KMS-11 (cell line): Measurements from ENCODE around the gene COL6A2.

Experiments
- H2AFZ ChIP-seq: fragments of 200-600 bp; sonication (generic); 2 replicates; pipeline ENCODE4 v1.6.1; 2016; ENCODE audit warnings: antibody characterized with exemption, mixed run types, low read depth
- H3K27ac ChIP-seq: fragments of 200-600 bp; sonication (generic); 2 replicates; pipeline ENCODE4 v1.6.1; 2016; ENCODE audit warnings: mild to moderate bottlenecking, mixed run types
- H3K27me3 ChIP-seq: fragments of 200-600 bp; sonication (generic); 2 replicates; pipeline ENCODE4 v1.6.1; 2017; ENCODE audit warnings: mild to moderate bottlenecking, low read depth, mixed run types, moderate library complexity; ENCODE audit not compliant: insufficient read depth
- H3K36me3 ChIP-seq: fragments of 200-600 bp; sonication (generic); 2 replicates; pipeline ENCODE4 v1.6.1; 2017; ENCODE audit warnings: mild to moderate bottlenecking, mixed run types; ENCODE audit not compliant: insufficient read depth
- H3K4me1 ChIP-seq: fragments of 200-600 bp; sonication (generic); 2 replicates; pipeline ENCODE4 v1.6.1; 2016; ENCODE audit warnings: mild to moderate bottlenecking, low read depth, mixed run types; ENCODE audit not compliant: poor library complexity, severe bottlenecking
- H3K4me2 ChIP-seq: fragments of 200-600 bp; sonication (generic); 2 replicates; pipeline ENCODE4 v1.7.0; 2016; ENCODE audit warnings: mild to moderate bottlenecking, mixed run types
- H3K4me3 ChIP-seq: fragments of 200-600 bp; sonication (generic); IDR thresholded peaks from 2 replicates; pipeline ENCODE4 v1.6.1; 2017; ENCODE audit warnings: low read depth, low read length, mixed read lengths; ENCODE audit not compliant: insufficient read depth
- H3K79me2 ChIP-seq: fragments of 200-600 bp; sonication (generic); 2 replicates; pipeline ENCODE4 v1.6.1; 2016; ENCODE audit warnings: low read depth, mixed run types; ENCODE audit not compliant: insufficient read depth
- H3K9ac ChIP-seq: fragments of 200-600 bp; sonication (generic); 2 replicates; pipeline ENCODE4 v1.6.1; 2016; ENCODE audit warnings: mild to moderate bottlenecking, mixed run types
- H4K20me1 ChIP-seq: fragments of 200-600 bp; sonication (generic); 2 replicates; pipeline ENCODE4 v1.6.1; 2016; ENCODE audit warnings: mild to moderate bottlenecking, mixed run types; ENCODE audit not compliant: insufficient read depth
- CTCF ChIP-seq: fragments of 200-600 bp; sonication (generic); conservative IDR thresholded peaks from 2 replicates; pipeline ENCODE4 v1.6.1; 2017; ENCODE audit warnings: low read depth, mild to moderate bottlenecking, antibody characterized with exemption, low read length, moderate library complexity, mixed read lengths

The COL6A2 gene

GRCh38 chr21:46135782-46136395, 38.0 kb downstream of the COL6A2 start:
- Histone ChIP-seq H4K20me1 (no peaks in the 10 kb centered on the region), H3K4me2 (no peak overlapping the region), H3K27ac (no peak overlapping the region), H3K79me2 (no peaks in the 10 kb centered on the region), H3K9ac (no peak overlapping the region), H2AFZ (no peak overlapping the region), H3K36me3 (no peaks in the 10 kb centered on the region), H3K4me1 (no peaks in the 10 kb centered on the region), H3K4me3 (no peak overlapping the region), H3K27me3 (peaks cover 54% of the 10 kb centered on the region)
- no peak for TF ChIP-seq CTCF

- Histone ChIP-seq H2AFZ (no peak overlapping the region), H3K9ac (no peak overlapping the region), H3K27ac (no peak overlapping the region), H3K79me2 (no peaks in the 10 kb centered on the region), H3K36me3 (no peaks in the 10 kb centered on the region), H3K27me3 (peaks cover 59% of the 10 kb centered on the region), H3K4me2 (no peak overlapping the region), H3K4me1 (no peaks in the 10 kb centered on the region), H3K4me3 (no peak overlapping the region), H4K20me1 (no peaks in the 10 kb centered on the region)
- TF ChIP-seq CTCF: no peak
Measured at GRCh38 chr21:46136739-46137349, 38.9 kb downstream of the COL6A2 start.

GRCh38 chr21:46137908-46138307, 40.0 kb downstream of the COL6A2 start:
- H3K4me1 ChIP-seq: no peaks in the 10 kb centered on the region
- H3K4me3 ChIP-seq: no peak overlapping the region
- no peak overlapping the region for H3K27ac ChIP-seq
- no peaks in the 10 kb centered on the region for H4K20me1 ChIP-seq
- no peaks in the 10 kb centered on the region for H3K36me3 ChIP-seq
- H3K9ac ChIP-seq: no peak overlapping the region
- H3K79me2 ChIP-seq: no peaks in the 10 kb centered on the region
- peaks cover 57% of the 10 kb centered on the region for H3K27me3 ChIP-seq
- no peak overlapping the region for H3K4me2 ChIP-seq
- H2AFZ ChIP-seq: no peak overlapping the region
- no peak for TF ChIP-seq CTCF

- Histone ChIP-seq H3K4me3 (no peak overlapping the region), H3K4me2 (no peak overlapping the region), H3K79me2 (no peaks in the 10 kb centered on the region), H3K4me1 (peaks cover 2% of the 10 kb centered on the region), H4K20me1 (no peaks in the 10 kb centered on the region), H3K9ac (no peak overlapping the region), H2AFZ (no peak overlapping the region), H3K27me3 (peaks cover 54% of the 10 kb centered on the region), H3K36me3 (no peaks in the 10 kb centered on the region), H3K27ac (no peak overlapping the region)
- no peak for TF ChIP-seq CTCF
Measured at GRCh38 chr21:46138383-46138970, 40.6 kb downstream of the COL6A2 start.
